ENCODE data around the gene WNT6.

WNT6 gene

DNA sequence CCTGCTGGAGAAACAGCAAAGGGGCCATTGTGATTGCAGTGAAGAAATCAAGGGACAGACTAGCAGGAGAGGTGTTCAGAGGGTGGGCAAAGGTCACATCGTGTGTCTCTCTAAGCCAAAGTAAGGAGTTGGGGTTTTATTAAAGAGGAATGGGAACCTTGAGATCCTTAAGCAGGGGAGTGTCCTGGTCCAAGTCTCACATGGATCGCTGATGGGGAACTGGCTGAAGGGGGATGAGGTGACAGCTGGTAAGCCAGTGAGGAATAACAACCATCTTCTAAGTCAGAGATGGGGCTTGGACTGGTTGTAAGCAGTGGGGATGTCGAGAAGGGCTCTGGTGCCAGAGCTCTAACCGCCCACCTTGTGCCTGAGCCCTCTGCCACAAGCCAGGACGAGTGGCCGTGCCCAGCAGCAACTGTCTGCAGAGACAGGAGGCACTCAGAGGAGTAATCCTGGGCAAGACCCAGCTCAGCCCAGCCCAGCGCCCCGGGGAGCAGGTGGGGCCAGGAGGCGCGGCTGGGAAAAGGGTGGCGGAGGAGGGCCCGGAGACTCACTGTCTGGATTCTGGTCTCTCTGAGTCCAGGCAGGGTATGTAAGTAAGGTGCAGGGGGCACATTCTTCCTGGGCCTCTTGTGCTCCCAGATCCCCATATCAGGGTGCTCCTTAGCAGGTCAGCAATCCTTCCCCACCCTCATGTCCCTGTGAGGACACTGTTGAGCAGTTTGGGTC is 34.7 kb downstream of the WNT6 start:
- no peak for DNase-seq

DNA sequence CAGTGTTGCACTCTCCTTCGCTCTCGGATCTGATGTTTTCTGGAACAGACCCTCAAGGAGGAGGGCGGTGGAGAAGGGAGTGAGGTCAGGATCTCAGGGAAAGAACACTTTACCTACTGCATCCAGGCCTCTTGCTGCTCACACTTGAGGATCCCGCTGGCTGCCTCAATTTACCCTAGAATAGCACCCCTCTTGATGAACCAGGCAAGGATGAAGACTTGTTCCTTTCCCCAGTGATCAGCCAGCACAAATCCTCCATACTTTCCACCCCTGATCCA is 35.2 kb downstream of the WNT6 start:
- no peak for DNase-seq

DNA sequence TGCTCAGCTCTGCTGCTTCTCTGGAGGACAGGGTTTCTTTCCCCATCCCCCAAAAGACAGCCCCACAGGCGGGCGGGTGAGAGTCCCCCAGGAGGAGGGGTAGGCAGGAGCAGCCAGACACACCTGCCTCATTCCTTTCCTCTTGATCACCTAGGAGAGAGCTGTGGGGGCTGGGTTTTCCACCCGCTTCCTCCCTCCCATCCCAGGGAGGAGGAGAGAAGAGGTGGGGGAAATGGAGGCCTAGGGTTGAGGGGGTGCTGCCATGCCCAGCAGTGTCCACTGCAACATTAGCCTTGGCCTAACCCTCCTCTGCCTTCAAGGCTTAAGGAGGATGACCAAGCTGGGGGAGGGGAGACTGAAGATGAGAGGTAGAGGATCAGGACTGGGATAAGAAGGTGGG is 35.7 kb downstream of the WNT6 start:
- no peak for DNase-seq

DNA sequence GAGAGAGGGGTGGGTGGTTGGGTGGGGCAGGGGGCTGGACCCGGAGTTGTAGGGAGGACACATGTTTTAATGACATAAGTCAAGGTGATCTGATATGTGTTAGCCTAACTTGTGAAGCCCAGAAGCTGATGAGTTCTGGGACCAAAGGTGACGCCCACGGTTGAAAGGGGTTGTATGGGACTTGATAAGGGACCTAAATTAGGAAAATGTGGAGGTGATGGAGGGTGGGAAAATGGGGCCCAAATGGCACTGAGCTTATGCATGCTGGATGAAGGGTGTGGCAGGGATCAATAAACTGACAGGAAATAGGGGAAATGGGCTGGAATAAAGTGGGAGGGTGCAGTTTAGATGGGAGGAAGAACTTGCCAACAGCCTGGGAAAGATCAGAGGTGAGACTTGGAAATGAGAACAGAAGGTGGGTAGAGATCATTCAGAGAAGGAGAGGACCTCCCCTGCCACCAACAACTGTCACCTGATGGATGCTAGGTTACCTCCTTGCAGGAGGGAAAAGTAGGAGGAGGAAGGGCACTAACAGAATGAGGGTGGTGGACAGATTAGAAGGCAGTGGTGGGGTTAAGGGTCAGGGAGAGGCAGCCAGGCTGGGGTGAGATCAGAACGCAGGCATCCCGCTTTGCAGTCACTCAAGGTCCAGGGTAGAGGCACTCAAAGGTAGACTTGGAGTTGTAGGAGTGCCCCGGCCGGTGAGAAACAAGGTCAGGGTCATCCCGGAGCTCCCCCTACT is 36.3 kb downstream of the WNT6 start:
- DNase-seq, result peak; percentile 58

DNA sequence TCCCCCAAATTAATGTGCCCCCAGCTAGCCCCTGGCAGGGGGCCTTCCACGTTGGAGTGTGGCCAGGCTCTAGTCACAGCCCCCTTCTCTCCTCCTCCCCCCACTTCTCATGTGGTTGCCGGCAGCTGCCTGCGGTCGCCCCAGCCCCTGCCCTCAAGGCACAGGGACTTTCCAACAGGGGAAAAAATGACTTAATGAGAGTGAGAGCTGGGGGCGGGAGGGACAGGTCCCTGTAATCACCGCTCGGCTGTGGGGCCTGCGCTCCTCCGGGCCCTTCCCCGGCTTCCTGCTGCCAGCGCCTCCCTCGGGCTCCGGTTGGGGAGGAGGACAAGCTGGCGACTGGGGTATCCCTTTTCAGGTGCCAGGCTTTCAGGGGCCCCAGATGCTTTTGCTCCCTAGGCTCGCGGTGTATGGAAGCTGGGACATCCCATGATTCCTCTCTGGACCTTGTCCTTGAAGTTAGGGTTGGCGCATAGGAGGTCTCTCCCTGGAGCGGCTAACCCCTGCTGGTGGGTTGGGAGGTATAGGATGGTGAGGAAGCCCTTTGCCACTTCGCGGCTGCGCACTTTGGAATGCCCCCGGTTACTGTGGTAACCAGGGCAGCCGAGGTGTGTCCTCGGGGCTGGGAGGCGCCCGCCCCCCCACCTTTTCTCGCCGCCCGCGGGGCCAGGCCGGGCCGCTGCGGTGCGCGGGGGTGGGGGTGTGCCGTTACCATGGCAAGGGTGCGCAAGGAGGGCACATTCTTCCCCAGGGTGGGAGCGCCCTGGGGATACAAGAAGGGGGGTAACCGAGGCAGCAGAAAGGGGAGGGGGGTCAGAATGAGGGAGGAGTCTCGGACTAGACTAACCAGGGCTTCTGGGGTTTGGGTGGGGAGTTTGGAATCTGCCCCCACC is 37.1 kb downstream of the WNT6 start:
- DNase-seq, result peak; percentile 95

DNA sequence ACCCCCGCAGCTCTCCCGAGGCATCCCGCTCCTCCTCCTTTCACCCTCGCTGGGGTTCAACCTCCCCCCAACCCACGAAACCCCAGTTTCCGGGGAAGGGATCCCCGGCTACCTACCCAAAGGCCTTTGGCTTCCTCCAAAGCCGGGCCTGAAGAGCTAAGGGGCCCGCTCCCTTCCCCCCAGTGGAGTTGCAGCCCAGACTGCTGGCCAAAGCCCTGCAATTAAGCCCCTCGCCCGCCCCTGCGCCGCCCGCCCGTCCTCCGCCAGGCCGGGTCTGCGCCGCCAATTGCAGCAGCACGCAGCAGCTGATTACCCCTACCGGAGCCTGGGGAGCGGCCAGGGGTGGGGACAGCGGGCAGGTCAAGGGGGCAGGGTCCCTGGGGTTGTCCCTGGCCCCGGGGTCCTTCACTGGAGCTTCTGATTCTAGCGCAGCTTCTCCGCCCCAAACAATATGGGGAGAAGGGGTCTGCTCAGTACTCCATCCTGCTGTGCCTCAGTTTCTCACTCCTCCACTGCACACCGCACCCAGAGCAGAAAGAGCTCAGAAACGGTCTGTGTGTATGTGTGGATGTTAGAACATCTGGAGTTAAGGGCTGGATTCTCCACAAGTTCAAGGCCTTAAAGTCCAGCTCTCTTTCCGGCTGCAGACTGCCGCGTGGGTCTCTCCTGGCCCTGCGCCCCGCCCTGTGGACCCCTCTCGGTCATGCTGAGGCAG is 37.9 kb downstream of the WNT6 start:
- DNase-seq, result no peak

DNA sequence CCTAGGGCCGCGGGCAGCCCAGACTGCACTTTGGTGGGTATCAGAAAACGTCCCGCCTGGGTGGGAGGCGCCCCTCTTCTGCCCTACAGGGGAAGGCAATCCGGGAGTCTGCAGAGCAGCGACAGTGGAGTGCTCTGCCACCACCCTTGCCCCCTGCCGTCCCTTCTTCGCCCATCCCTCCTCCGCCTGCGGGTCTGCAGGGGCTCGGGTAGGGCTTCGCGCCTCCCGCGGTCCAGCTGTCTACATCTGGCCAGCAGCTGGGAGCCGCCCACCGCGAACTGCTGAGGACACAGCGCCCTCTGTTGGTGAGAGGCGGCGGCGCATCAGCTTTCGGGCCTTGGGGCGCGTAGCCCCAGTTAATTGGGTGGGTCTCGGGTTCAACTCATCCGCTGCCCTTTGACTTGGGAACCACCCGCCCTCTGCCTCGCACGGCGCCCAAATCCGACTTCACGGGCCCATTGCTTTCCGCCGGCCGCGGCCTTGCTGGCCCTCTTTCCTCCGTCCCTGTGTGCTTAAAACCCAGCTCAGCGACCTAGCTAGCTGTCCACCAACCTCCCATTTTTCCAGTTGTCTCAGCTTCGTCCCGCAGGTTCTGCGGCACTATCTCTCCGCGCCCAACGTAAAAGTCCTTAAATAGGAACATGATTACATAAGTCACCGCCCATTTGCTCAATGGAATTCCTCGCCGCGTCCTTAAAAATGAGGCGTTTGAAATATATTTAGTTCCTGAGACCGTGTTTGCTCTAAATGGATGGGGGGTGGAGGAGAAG is 38.7 kb downstream of the WNT6 start:
- peak; percentile 83 for DNase-seq

DNA sequence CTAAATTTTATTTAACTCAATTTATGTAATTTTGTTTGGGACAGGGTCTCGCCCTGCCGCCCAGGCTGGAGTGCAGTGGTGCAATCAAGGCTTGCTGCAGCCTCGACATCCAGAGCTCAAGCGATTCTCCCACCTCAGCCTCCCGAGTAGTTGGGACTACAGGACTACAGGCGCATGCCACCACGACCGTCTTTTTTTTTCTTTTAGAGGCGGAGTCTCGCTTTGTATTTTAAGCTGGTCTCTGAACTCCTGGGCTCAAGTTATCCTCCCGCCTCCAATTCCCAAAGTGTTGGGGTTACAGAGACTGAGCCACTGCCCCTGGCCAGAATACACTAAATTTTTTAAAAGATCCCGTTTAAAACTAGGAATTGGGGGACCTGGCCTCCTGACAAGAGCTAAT is 39.5 kb downstream of the WNT6 start:
- no peak for DNase-seq

DNA sequence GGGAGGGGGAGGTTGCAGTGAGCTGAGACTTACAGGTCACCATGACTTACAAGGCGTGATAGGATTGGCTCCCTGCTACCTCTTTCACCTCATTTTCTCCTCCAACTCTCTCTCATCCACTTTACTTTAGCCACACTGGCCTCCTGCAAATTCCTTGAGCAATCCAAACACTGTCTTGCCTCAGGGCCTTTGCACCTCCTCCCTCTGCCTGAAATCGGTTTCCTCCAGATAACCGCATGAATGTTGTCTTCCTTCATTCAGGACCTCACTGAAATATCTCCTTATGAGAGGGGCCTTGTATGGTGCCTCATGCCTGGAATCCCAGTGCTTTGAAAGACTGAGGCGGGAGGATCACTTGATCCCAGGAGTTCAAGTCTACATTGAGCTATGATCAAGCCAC is 42.8 kb downstream of the WNT6 start:
- DNase-seq, result no peak

DNA sequence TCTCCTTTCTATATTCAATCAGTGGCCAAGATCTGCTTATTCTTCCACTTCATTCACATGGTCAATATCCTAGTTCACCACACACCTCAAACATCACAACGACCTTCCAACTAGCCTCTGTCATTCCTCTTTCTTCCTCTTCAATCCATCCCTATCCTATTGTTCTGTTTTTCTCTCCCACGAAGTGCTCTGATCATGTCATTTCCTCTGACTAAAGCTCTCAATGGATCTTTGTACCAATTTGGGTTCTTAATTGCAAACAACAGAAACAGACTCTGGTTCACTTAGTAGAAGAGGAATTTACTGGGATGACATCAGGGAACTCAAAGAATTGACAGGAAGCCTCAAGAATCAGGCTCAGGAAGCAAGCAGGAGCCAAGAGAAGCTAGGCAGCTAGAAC is 44.6 kb downstream of the WNT6 start:
- no peak for DNase-seq

DNA sequence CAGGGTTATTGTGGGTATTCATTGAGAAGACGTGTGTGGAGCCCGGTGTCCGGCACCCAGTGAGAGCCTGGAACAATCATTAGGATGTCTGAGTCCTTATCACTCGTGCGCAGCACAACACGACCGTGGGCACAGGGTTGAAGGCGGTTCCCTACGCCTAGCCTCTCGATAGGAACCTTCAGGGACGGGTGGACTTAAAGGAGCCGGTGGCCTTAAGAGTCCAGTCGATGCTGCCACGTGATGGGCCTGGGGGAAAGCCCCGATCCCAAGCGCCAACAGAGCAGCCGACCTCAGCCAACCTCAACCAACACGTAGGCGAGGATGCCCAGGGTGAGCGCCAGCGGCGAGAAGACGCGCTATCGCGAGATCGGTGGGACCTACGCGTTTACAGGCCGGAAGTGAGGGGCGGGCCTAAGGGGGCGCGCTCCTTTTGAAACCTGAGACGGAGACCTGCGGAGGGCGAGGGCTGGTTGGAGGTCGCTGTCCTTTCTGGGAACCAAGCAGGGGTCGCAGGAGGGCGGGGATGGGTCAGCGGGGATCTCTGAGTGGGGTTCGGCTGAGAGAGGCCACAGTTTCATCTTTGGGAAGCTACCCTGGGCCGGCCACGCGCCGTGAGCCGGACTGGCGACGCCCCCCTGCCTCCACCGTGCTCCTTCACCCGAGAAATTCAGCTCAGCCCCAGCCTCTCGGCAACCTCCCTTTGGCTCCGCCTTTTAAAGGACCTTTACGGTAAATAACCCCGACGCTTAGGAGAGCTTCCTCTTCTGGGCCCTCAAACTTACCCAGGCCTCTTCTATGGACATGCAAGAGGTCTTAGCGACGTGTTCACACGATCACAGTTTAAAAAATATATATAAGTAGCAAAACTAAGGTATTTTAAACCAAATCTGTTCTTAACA is 49.4 kb downstream of the WNT6 start:
- DNase-seq, result peak; percentile 95

DNA sequence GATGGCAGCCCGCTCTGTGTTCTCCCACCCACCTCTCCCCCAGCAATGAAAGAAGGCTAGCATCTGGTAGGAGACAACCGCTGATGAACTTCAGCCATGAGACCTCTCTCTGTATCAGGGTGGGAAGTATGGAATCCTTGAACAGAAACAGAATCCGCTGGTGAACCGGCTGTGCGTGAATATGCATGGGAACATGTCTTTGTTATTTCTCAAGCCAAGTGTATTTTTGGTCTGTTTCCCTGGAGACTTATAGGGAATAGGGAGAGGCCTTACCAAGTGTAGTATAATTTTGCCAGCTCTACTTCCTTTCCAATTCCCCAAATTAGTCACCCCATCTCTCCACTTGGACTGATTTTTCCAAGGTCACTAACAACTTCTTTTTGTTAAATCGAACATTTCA is 51.1 kb downstream of the WNT6 start:
- DNase-seq, result no peak

DNA sequence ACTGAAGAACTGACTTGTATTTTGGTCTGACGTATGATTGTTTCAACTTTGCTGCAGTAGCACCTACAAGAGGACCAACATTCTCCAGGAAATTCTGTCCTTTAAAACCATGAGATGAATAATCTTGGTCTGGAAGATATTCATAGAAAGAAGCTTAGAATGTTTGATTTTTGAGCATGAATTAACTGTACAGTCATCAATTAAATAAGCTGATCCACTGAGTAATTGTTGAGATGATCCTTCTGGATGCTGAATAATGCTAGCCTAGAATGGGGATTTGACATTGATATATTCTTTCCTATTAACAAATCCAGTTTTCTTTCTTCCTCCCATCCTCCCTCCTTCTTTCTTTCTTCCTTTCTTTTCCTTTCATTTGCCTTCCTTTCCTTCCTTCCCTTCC is 60.9 kb downstream of the WNT6 start:
- DNase-seq, result no peak
